ENCODE measurements around the gene ATRAID. TPM values are rescaled to one million over a fixed set of nuclear protein-coding genes. Genes with fewer than 3 reads are reported as not detected.
"Not testable (repeated sequence)": the region's sequence is repeated elsewhere in the genome, so short reads cannot be mapped to it uniquely, and the experiment has no call there.

The ATRAID gene
- total and polyA plus RNA-seq, 10 donors: 59.2 to 300 (median 102) TPM

GRCh38 chr2:27189989-27190388 lies 21.9 kb upstream of the ATRAID start:
- no peaks in the 10 kb centered on the region for H3K4me1 ChIP-seq
- intact Hi-C loops (cut with DNase I; ENCODE audit: low total_unique reads): loop anchor here (5.0 kb wide), 1 partner anchor 93 kb away; no protein-coding TSS in a partner anchor
- H3K4me3 ChIP-seq: no peak overlapping the region
- TF ChIP-seq POLR2A (IDR thresholded peaks at IDR 0.05) (no peak), POLR2AphosphoS5 (IDR thresholded peaks at IDR 0.05) (no peak)
- TF ChIP-seq, protein P1, sequence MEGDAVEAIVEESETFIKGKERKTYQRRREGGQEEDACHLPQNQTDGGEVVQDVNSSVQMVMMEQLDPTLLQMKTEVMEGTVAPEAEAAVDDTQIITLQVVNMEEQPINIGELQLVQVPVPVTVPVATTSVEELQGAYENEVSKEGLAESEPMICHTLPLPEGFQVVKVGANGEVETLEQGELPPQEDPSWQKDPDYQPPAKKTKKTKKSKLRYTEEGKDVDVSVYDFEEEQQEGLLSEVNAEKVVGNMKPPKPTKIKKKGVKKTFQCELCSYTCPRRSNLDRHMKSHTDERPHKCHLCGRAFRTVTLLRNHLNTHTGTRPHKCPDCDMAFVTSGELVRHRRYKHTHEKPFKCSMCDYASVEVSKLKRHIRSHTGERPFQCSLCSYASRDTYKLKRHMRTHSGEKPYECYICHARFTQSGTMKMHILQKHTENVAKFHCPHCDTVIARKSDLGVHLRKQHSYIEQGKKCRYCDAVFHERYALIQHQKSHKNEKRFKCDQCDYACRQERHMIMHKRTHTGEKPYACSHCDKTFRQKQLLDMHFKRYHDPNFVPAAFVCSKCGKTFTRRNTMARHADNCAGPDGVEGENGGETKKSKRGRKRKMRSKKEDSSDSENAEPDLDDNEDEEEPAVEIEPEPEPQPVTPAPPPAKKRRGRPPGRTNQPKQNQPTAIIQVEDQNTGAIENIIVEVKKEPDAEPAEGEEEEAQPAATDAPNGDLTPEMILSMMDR (IDR thresholded peaks at IDR 0.05 in 8 of 11, conservative IDR thresholded peaks at IDR 0.05 in 3 of 11): no peak
- no peaks in the 10 kb centered on the region for H3K27me3 ChIP-seq (replicated peaks in 1 of 7)
- no peak for DNase-seq
- WGBS, 5 donors: 90 to 95% (median 92%) methylated on average over 8 of the region's 8 CpGs
- H3K36me3 ChIP-seq: no peaks in the 10 kb centered on the region
- H3K27ac ChIP-seq: no peak overlapping the region
- H3K9me3 ChIP-seq: no peaks in the 10 kb centered on the region

DNA sequence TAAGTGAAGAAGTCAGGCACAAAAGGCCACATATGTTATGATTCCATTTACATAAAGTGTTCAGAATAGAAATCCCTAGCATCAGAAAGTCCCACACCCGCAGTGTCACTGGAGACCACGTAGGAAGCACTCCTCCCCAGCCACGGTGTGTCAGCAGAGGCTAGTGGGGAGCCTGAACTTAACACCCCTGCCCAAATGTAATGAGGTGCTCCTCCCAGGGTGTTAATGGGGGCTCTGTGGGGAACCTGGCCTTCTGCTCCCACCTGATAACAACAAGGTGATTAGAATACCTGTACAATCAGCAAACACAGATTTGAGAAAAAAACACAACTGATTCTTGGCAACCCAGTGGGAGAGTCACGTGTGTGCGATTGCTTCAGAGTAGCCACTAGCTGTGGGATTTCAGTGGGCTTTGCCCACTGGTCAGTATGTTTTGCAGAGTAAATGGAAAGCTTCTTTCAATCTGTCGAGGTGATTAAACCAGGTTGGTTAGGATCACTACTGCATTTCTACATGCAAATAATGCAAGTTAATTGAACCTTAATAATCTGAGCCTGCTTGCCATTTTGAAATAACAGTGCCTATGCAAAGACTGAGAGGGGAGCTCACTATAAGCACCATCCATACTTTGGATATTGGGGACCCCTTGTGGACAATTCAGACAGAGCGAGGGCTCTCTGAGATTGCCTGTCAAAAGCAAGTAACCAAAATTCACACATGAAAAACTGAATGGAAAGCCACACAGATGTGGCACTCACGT lies 20.6 kb upstream of the ATRAID start:
- Histone ChIP-seq H3K27me3 (replicated peaks in 1 of 7) (no peaks in the 10 kb centered on the region), H3K36me3 (no peaks in the 10 kb centered on the region), H3K9me3 (no peaks in the 10 kb centered on the region), H3K27ac (no peak overlapping the region), H3K4me3 (no peak overlapping the region), H3K4me1 (no peaks in the 10 kb centered on the region)
- intact Hi-C loops (cut with DNase I; ENCODE audit: low total_unique reads): loop anchor here (5.0 kb wide), 1 partner anchor 94 kb away; no protein-coding TSS in a partner anchor
- no peak for TF ChIP-seq POLR2A (IDR thresholded peaks at IDR 0.05)
- TF ChIP-seq, protein P1 (IDR thresholded peaks at IDR 0.05 in 8 of 11, conservative IDR thresholded peaks at IDR 0.05 in 3 of 11): peak; percentile 27 to 77 (median 63)
- DNase-seq: no peak
- WGBS, 5 donors: 42 to 51% (median 45%) methylated on average over 8 of the region's 8 CpGs

GRCh38 chr2:27194538-27195354 lies 17.1 kb upstream of the ATRAID start:
- TF ChIP-seq, protein P1 (IDR thresholded peaks at IDR 0.05 in 8 of 11, conservative IDR thresholded peaks at IDR 0.05 in 3 of 11): no peak
- no peak for TF ChIP-seq POLR2AphosphoS5 (IDR thresholded peaks at IDR 0.05)
- TF ChIP-seq POLR2A (IDR thresholded peaks at IDR 0.05): no peak
- Histone ChIP-seq H3K36me3 (peaks cover 0 to 9% (median 6%) of the 10 kb centered on the region in 6 donors), H3K4me1 (no peaks in the 10 kb centered on the region), H3K4me3 (no peak overlapping the region), H3K27me3 (replicated peaks in 1 of 7) (no peaks in the 10 kb centered on the region), H3K9me3 (no peaks in the 10 kb centered on the region), H3K27ac (no peak overlapping the region)
- intact Hi-C loops (cut with DNase I; ENCODE audit: low total_unique reads): loop anchor here (5.0 kb wide), 1 partner anchor 97 kb away; no protein-coding TSS in a partner anchor
- WGBS, 5 donors: 80 to 93% (median 88%) methylated on average over 17 of the region's 17 CpGs
- DNase-seq: no peak

DNA sequence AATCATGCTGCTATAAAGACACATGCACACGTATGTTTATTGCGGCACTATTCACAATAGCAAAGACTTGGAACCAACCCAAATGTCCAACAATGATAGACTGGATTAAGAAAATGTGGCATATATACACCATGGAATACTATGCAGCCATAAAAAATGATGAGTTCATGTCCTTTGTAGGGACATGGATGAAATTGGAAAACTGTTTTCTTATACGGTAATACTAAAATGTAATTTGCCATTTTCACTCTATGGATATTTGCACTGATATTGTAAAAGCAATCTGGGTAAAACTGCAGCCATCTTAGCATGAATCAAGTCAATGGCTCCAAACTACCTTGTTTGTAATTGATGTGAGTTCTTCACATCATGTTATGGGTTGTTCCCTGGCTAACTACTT lies 16.0 kb upstream of the ATRAID start:
- H3K9me3 ChIP-seq; intact Hi-C loops (cut with DNase I; ENCODE audit: low total_unique reads); H3K4me1 ChIP-seq; H3K27me3 ChIP-seq (replicated peaks in 1 of 7); H3K27ac ChIP-seq; DNase-seq; H3K4me3 ChIP-seq: not testable (repeated sequence)
- peaks cover 0 to 20% (median 15%) of the 10 kb centered on the region in 6 donors for H3K36me3 ChIP-seq
- WGBS, 5 donors: 87 to 94% (median 92%) methylated on average over 3 of the region's 3 CpGs

DNA sequence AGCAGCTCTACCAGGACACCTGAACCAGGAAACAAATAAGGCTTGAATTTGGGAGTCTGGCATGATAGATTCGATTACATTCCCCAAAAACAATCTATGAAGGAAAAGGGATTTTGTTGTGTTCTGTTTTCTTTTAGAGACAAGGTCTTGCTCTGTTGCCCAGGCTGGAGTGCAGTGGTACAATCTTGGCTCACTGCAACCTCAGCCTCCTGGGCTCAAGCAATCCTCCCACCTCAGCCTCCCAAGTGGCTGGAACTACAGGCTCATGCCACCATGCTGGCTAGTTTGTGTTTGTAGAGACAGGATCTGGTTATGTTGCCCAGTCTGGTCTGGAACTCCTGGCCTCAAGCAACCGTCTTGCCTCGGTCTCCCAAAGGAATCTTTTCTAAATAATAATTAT lies 13.8 kb upstream of the ATRAID start:
- H3K27ac ChIP-seq; DNase-seq; intact Hi-C loops (cut with DNase I; ENCODE audit: low total_unique reads); H3K27me3 ChIP-seq (replicated peaks in 1 of 7); H3K4me3 ChIP-seq; H3K4me1 ChIP-seq; H3K9me3 ChIP-seq: not testable (repeated sequence)
- 85 to 97% (median 95%) methylated on average over 3 of the region's 3 CpGs for WGBS, 5 donors
- H3K36me3 ChIP-seq: peaks cover 0 to 42% (median 34%) of the 10 kb centered on the region in 6 donors
